ENCODE results near the gene LDLRAD3.

LDLRAD3 gene

DNA sequence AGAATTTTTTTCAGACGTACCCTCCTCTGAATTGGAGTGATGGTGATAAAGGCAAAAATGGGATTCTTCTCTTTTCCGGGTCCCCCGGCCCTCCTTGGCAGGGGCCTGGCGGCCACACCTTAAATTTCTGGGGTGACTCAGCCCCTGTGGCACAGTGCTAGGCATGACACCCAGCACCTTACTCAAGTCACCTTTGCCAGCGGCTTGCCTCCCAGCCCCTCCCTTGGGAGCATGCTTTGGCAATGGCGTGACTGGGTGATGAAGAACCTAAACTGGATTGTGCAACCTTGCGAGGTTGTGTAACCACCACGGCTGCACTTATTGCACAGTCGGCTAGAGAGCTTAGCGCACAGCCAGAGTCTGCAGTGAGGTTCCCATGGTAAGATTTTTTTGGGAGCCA, 16.2 kb upstream of the LDLRAD3 start:
- DNase-seq = peak; percentile 47

DNA sequence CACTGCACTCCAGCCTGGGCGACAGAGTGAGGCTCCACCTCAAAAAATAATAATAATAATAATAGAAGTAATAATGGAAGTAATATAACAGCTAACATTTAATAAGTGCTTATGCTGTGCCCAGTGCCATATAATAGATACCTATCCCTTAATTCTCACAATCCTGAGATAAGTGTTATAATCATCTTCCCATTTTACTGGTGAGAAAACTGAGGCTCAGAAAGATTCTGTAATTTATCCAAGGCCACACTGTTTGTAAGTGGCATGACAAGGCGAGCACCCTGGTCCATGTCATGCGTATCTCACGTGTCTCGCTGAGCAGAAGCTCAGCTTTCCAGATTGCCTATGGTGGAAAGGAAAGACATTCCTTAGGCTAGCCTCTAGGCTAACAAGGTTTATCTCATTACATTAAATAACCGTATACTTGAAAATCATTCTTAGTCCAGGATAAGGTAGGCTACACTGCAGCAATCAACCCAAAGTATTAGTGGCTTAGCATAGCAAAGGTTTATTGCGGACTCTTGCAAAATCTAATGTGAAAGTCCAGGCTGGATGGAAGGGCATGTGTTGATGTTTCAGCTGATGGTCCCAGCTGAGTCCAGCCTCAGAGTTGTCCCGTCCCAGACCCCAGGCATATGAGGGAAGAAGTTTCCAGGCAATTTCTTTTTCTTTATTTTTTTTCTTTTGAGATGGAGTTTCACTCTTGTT, 15.0 kb upstream of the LDLRAD3 start:
- DNase-seq = no peak

DNA sequence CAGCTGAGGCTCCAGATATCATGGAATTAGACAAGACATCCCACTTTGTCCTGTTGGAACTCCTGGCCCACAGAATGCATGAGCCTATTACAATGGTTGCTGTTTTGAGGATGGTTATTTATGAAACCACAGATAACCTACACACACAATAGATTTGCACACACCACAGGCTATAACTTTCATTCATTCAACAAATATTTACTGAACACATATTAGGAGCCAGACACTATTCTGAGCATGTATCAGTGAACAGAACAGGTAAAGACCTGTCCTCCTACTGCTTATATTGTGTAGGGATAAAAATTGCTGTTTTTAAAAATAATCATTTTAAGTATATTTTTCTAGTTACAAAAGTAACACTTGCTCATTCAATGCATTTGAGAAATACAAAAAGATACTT, 13.4 kb upstream of the LDLRAD3 start:
- DNase-seq = no peak

DNA sequence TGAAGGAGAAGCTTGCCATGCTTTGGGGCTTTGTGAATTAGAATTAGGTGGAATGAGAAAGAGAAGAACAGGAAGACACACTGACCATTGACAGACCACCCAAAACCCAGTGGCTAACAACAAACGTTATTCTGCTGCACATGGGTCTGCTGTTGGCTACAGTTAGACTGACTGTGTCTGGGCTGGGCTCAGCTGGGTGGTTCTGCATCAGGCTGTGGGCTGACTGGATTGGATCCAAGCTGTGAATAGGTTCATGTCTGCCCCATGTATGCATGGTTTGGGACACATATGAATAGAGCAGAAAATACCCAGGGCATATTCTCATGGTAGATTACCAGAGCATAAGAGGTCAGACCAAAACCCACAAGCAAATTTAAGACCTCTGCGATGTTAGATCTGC, 11.7 kb upstream of the LDLRAD3 start:
- DNase-seq = no peak

DNA sequence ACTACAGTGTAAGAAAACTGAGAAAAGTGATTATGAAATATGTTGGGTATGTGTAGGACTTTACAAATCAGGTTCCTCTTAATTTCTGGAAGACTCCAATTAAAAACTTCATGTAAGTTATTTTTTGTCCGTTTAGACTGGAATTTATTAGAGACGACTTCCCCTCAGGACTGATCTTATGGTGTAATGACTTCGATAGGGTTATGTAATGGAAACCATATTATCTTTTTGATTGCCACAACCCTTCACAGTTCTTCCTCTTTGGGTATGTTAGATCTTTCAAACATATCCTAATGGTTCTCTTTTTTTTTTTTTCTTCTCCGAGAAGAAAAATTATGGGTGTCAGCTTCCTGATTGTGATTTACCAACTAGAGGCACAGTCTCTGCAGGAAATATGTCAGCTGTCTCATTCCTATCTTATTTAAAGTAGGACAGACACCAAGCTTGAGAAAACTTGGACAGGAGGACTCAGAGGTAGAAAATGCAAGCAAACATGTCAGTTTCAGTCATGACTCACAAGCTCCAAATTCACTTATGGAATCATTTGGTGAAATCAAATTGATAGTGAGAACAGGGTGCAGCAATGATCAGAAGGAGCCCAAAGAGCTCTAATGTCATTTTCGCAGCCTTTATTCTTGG, 11.1 kb upstream of the LDLRAD3 start:
- DNase-seq = peak; percentile 72

DNA sequence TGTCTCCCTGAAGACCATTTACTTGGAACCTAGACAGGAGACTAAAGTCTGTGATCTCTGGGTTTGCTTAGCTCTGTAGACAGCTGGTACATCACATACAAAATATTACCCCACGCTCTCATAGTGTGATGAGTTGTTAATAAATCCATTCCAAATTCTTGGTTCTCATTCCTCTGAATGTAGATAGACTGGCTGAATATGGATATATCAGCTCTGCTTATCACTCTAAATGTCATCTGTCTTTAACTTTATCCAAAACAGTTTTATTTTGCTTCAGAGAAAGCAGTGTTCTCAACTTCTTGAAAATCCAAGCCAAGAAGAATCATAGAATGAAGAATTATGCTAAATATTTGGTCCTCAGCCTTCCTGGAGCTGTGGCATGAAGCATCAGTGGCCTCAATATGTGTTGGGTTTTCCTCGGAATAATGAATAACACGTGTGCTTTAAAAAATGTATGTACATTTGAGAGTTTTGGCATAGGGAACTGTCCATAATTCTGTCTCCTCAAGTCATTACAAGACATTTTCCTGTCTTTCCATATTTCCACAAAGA, 10.5 kb upstream of the LDLRAD3 start:
- DNase-seq = peak; percentile 81

DNA sequence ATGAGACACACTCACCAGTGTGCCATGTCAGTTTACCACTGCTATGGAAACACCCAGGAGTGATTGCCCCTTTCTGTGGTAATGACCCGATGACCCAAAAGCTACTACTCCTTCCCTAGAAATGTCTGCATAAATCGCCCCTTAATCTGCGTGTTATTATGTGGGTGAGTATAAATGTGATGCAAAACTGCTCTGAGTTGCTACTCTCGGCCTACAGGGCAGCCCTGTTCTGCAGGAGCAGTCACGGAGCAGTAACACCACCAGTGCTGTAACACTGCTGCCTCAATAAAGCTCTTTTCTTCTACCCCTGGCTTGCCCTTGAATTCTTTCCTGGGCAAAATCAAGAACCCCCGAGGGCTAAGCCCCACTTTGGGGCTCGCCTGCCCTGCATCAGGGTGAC, 9.6 kb upstream of the LDLRAD3 start:
- no peak for DNase-seq

DNA sequence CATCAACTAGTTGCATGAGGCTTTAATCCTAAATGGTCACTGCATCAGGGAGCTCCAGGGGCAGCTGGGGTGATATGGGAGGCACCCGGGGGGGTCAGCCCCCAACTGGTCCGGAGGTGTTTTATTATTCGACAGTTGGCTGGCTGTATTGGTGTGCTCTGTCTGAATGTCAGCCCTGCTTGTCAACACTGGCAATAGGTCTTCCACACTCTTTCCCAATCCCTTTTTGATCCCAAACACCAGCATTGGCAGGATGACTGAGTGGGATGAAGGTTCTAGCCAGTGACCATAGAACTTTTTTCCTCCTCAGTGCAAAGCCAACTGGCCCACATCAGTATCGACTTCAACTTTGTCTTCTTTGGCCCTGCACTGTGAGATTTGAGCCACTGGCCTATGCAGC, 8.9 kb upstream of the LDLRAD3 start:
- no peak for DNase-seq

DNA sequence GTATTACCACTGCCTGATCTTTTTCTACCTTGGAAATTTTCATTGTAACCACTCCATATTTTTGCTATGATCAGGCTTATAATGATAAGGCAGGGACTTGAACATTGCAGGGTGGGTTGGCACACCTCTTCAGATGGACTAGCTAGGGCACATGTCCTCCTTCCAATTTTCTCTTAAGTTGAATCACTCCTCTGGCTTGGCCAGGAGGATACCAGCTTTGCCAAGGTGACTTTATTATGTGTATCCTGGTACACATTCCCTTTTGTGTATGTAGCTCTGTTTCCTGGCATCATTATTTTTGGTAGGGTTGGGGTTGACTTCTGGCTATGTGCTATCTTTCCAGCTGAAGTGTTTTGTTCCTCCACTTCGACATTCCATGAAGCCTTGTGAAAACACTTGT, 8.5 kb upstream of the LDLRAD3 start:
- DNase-seq = no peak

DNA sequence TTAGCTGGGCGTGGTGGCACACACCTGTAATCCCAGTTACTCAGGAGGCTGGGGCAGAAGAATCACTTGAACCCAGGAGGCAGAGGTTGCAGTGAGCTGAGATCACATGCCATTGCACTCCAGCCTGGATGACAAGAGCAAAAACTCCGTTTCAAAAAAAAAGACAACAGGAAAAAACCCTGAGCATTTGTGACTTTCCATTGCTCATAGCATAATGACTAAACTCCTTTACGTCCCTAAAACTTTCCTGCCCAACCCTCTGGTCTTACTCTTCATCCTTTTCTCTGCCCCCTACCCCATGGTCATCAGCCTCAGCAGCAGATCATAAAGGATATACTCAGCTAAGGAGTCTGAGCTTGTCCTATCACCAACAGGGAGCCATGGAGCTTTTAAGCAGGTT, 6.8 kb upstream of the LDLRAD3 start:
- no peak for DNase-seq

DNA sequence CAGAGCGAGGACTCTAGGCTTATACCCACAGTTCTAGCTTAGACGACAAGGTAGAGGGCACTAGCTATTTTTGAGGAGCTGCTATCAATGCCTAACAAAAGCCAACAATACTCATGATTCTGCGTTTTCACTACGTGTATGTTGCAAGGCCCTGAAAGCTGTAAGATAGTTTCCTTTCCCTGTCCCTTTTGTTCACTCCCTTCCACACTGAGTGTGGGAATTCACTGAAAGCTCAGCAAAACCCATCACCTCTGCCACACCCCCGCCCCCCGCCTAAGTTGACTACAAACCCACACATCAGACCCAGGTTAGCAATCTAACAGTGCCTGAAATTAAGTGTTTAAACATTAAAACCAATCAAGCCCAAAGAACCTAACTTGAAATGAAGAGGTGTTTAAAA, 6.2 kb upstream of the LDLRAD3 start:
- no peak for DNase-seq

DNA sequence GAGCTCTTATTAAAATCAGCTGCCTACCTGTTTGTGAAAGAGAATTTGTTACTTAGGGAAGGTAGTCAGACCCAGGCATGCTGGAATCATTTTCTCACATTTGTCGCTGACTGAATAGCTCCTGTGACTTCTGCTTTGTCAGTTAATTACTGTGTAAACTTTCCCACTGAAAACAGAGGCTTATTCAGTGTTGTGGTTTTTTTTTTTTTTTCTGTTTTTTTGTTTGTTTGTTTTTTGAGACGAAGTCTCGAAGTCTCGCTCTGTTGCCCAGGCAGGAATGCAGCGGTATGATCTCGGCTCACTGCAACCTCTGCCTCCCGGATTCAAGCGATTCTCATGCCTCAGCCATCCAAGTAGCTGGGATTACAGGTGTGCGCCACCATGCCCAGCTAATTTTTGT, 5.6 kb upstream of the LDLRAD3 start:
- no peak for DNase-seq

DNA sequence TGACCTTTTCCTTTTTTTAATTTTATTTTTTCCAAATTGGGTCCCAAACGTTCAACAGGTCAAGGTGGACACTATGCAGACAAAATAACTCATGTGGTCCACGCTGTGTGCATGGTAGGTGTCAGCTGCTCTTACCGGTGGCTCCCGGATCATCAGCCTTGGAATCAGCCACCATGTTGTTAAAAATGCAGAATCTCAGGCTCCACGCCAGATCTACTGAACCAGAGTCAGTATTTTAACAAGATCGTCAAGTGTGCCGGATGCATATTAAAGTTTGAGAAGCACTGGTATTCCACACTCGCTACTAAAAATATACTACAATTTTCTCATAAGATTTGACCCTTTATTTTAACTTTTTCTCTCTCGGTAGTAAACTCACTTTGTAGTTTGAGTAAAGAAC, 553 bp upstream of the LDLRAD3 start:
- no peak for DNase-seq

DNA sequence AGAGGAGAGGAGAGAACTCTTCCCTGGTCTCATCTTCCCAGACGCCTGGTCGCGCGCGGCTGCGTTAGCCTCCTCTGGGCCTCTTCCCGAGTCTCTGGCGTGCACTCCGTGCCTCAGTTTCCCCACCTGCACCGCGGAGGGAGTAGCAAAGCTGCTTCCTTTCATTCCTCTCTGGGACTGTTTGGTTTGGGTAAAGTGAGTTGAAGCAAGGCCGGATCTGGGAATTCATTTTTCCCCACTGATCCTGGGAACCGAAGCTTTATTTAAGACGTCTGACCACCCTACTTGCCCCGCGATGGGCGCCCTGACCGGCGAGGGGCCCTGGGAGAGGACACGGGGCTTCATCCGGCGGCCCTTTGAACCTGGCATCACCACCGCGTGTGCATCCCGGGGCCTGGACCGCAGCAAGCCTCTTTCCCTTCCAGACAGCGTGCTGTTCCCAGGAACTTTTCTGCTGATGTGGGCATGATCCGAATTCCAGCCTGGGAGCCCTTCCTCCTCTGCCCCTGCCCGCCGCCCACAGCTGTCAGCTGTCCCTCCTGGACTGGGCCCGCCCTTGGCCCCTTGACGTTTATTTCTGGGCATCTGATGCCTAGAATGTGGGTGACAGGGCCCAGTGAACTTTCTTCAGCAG, 758 bp downstream of the LDLRAD3 start:
- DNase-seq = no peak

DNA sequence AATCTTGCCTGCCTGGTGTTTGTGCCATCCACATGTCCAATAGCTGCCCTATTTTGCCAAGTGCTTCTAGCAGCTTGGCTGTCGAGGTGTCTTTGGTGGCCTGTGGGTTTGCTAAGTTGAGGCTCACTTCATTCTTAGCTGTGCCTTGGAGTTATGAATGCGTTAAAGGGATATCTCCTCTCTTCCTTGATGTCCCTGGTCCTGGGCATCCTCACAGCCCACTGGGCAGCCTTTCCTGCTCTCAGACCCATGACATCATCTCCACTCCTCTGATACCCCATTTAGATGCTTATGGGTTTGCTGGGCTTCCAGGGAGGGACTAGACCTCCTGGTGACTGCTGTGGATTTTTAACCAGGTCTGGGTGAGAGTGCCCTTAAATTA, 1.3 kb downstream of the LDLRAD3 start:
- DNase-seq = no peak

DNA sequence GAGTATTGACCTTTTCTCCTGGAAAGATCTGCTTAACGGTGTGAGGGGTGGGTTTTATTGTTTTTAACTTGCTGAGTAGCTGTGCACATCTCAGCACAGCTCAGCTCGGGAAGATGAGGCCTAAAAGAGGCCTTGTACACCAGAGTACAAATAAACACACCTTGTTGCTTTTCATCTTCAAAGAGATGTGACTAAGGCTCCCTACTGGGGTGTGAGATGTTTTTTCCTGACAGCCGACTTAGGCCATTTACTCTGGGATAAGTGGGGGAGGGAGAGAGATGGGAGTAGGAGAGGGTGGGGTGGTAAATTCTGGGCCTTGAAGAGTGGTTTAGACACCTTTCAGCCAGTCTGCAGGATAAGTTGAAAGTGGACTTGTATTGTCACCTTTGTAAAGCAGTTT, 2.9 kb downstream of the LDLRAD3 start:
- no peak for DNase-seq

DNA sequence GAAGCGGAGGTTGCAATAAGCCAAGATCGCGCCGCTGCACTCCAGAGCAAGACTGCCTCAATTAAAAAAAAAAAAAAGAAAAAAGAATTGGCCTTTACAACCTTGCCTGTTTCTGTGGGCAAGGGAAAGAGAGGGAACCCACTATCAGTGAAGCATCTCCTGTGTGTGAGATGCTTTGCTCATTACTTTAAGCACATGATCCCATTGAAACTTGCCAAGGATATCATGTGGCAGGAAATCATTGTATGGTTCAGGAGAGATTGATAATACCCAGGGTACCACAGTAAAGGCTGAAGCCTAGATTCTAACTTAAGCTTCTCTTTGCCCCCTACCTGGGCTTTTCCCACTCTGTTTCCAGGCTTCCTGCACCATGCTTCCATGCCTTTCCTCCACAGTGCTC, 3.6 kb downstream of the LDLRAD3 start:
- no peak for DNase-seq

DNA sequence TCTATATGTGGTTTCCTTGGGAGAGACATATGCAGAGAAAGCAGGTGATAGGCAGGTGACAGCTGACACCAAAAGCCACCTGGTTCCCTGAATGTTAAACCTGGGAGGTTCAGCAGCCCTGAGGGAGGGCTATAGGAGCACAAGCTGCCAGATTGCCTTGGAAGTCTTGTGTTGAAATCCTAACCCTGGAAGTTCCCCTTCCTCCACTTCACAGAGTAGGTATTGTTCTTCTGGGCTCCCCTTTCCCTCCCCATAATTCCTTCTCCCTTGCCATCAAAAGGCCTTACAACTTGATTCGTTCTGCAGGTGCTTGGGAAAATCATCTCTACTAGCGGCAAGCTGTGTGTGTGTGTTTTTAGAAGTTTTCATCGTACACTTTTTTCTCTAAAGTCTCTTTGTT, 5.4 kb downstream of the LDLRAD3 start:
- DNase-seq = no peak

DNA sequence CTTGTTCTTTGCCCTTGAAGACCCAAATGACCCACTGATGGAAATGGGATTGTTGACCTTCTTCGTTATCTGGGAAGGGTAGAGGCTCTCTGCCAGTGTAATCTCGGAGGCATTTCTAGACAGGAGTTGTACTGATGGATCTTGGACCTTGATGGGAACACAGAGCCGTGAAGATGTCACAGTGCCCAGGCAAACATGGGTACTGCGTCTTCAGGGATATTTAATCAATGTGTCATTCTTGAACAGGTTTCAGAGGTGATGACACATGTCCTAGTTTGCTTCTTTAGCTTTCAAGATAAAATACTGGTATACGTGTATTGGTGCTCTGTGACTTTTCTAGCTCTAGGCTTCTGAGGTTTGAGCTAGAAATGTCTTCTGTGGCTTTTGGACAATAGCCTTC, 6.2 kb downstream of the LDLRAD3 start:
- DNase-seq = no peak

DNA sequence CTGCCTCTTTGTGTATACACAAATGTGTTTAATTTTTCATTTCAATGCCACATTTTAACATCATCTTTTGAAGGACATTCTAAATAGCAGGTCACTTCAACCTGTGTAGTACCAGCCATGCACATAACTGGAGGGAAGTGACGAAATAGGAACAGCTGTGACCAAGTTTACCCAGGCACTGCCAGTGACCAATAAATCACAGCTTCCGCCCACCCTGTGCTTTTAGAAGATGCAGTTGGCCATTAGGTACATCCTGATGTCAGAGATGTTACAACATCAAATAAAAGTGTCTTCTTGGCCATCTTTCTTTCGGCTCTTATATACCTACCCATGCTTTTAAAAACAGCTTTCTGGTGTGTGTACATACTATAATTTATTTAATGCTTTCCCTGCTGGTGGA, 7.8 kb downstream of the LDLRAD3 start:
- no peak for DNase-seq

DNA sequence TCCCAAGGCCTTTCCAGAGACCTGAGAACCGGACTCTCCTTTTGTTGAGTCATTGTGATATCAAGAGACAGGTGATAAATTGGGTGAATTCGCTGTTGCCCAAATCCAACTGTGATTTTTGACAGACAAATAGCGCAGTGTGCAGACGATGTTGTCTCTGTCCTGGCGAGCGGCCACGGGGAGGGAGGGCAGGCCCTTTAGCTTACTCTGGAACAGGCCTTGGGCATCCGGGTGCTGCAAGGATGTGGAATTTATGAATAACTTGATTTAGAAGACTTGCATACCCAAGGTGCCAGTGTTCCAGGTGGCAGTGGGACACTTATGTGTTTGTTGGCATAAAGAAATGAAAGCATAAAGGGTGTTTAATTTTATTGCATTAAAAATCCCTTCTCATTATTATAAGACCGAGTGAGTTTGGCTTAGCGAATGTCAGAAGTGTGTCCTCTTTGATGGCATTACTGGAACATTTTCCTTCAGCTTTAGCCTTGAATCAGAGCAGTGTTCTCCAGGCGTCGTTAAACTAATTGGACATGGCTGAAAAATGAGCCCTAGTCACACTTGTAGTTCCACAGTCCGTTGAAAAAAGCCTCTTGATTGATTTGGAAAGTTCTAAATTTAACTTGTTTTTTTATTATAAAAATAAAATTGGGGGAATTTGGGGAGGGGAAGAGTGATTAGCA, 9.4 kb downstream of the LDLRAD3 start:
- no peak for DNase-seq

DNA sequence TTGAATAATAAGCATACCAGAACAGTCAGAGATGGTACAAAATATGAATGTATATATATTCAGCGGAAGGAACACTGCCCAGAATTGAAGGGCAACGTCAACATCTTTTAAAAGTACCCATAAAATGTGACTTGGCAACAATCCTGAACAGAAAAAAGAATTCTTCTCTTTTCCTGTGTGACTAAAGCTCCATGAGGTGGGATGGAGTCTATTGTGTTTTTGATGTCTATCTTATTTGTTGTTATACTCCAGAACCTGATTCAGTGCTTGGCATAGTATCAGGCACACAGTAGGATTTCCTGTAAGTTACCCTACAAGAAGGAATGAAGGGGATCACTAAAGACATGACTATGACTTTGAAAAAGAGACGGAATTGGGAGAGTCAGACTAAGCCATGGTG, 10.3 kb downstream of the LDLRAD3 start:
- DNase-seq = no peak

DNA sequence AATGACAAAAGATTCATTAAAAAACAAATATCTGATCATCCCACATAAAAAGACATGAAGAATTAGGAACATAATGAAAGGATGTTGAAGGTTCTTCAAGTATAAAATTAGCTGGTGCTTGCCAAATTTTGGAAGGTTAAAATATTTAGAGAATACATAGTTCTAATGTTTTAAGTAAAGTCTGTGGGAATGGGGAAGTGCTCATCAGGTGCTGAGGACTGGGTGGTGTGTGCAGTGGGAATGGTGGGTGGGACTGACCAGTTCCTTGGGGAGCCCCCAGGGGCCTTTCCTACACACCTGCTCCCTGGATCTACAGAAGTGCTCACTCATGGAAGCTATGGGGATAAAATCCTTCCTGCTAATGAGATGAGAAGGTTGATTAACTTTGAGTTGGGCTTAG, 11.8 kb downstream of the LDLRAD3 start:
- no peak for DNase-seq
